GM18907 (cell line): ENCODE data around the gene TTBK1.
"Not testable (repeated sequence)": the region's sequence is repeated elsewhere in the genome, so short reads cannot be mapped to it uniquely, and the experiment has no call there.

ENCODE experiments used
- ATAC-seq: cut with Tn5 transposase; IDR thresholded peaks from one replicate; pipeline ENCODE4 v1.9.1; 2021; ENCODE audit warnings: mild to moderate bottlenecking, moderate library complexity; ENCODE audit not compliant: unreplicated experiment

Gene TTBK1

GRCh38 chr6:43301081-43301870 lies 58.0 kb downstream of the TTBK1 start:
- ATAC-seq, result no peak

- no peak for ATAC-seq
Measured at GRCh38 chr6:43302126-43302525, 58.8 kb downstream of the TTBK1 start.

- ATAC-seq, result not testable (repeated sequence)
Measured at GRCh38 chr6:43303006-43303405, 59.7 kb downstream of the TTBK1 start.

GRCh38 chr6:43303751-43304331 lies 60.6 kb downstream of the TTBK1 start:
- no peak for ATAC-seq

GRCh38 chr6:43304361-43304760 lies 61.1 kb downstream of the TTBK1 start:
- ATAC-seq, result no peak

GRCh38 chr6:43304882-43305281 lies 61.6 kb downstream of the TTBK1 start:
- ATAC-seq, result no peak

GRCh38 chr6:43306086-43306485 lies 62.8 kb downstream of the TTBK1 start:
- ATAC-seq, result no peak

- ATAC-seq, result no peak
Measured at GRCh38 chr6:43307451-43308100, 64.3 kb downstream of the TTBK1 start.

- ATAC-seq, result peak; percentile 56
Measured at GRCh38 chr6:43308101-43308989, 65.1 kb downstream of the TTBK1 start, which contains the start of gene CRIP3. CRIP3 (minus strand) TSS chr6:43308826; CDS start chr6:43308792, 34 bp downstream.

- ATAC-seq, result no peak
Measured at GRCh38 chr6:43308990-43309477, 65.8 kb downstream of the TTBK1 start.

- no peak for ATAC-seq
Measured at GRCh38 chr6:43310134-43310533, 66.9 kb downstream of the TTBK1 start.

- ATAC-seq, result no peak
Measured at GRCh38 chr6:43310624-43311023, 67.3 kb downstream of the TTBK1 start.

GRCh38 chr6:43311666-43312065 lies 68.4 kb downstream of the TTBK1 start:
- no peak for ATAC-seq

GRCh38 chr6:43313813-43314212 lies 70.5 kb downstream of the TTBK1 start:
- no peak for ATAC-seq

GRCh38 chr6:43318011-43318410 lies 74.7 kb downstream of the TTBK1 start:
- ATAC-seq, result no peak

- no peak for ATAC-seq
Measured at GRCh38 chr6:43325876-43326275, 82.6 kb downstream of the TTBK1 start.

GRCh38 chr6:43328528-43328927 lies 85.2 kb downstream of the TTBK1 start:
- no peak for ATAC-seq

- ATAC-seq, result no peak
Measured at GRCh38 chr6:43331470-43331869, 88.2 kb downstream of the TTBK1 start.

- ATAC-seq, result no peak
Measured at GRCh38 chr6:43331891-43332290, 88.6 kb downstream of the TTBK1 start.

GRCh38 chr6:43334466-43335095 lies 91.3 kb downstream of the TTBK1 start:
- ATAC-seq, result no peak
